GM21619 (cell line): Measurements from ENCODE around the gene E2F2.
A peak's percentile ranks its signal among the peaks of the same experiment; 100 is the strongest.

ENCODE experiments used
- ATAC-seq: cut with Tn5 transposase; IDR thresholded peaks from one replicate; pipeline ENCODE4 v1.9.1; 2021; ENCODE audit not compliant: unreplicated experiment

Gene E2F2

GRCh38 chr1:23563755-23564374, 32.8 kb upstream of the E2F2 start:
- ATAC-seq: no peak

GRCh38 chr1:23563003-23563402, 32.0 kb upstream of the E2F2 start:
- ATAC-seq: no peak

DNA sequence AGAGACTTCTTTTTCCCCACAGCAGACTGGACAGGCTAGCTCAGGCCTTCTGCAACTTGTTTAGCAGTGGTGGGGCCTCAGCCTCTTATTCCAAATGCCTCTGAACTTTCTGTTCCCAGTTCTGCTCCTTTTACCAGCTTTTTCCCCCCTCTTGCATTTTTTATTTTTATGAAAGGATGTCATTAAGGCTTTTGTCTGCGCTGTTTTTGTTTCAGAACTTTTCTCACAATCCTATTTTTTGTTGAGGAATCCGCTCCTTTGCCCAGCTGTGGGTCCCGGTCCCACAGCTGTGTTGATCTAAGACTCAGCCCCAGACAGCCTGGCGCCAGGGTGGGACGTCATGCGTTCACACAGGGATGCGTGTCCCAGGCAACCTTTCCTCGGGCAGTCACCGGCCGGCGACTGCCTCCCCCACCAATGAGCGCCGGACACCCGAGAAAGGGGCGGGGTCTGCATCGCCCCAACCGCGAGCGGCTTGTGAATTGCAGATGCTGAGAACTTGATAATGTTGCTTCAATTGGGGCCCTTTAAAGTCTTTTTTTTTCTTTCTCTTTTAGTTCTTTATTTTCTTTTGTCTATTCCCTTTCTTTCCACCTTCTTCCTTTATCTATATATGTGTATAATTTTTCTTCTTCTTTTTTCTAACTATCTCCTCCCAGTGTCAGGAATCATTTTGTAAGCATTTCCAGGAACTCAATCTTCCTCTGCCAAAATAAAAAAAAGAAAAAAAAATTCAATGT, 31.3 kb upstream of the E2F2 start:
- no peak for ATAC-seq

GRCh38 chr1:23561813-23562100, 30.7 kb upstream of the E2F2 start:
- ATAC-seq: no peak

DNA sequence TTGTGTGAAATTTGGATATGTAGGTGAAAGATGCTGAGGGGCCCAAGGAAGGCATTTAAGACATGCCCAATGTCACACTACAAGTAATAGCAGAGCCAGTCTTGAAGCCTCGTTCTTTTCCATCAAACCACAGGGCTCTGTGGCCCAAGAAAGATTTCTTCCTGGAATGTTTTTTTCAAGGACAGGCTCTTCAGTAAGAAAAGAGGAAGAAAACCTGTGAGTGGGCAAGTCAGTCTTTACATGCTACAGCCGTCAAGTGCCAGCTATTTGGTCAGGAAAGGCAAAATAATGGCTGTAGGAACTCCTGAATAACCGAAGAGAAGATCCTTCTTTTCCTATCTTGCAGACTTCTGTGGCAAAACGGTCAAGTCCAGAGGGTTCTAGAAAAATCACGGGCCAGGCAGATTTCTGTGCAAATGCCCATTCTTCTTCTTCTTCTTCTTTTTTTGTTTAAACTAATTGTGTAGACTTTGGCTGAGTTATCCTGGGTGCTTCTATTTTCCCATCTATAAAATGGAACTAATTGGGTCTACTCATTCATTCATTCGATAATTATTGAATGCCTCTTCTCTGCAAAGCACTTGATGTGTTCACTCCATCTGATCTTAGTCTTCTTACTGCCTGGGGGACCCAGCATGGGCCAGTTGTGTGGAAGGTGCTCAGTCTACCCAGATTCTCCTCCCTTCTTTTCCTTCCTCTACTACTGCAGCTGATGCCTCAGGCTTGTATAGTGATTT, 30.2 kb upstream of the E2F2 start:
- no peak for ATAC-seq

DNA sequence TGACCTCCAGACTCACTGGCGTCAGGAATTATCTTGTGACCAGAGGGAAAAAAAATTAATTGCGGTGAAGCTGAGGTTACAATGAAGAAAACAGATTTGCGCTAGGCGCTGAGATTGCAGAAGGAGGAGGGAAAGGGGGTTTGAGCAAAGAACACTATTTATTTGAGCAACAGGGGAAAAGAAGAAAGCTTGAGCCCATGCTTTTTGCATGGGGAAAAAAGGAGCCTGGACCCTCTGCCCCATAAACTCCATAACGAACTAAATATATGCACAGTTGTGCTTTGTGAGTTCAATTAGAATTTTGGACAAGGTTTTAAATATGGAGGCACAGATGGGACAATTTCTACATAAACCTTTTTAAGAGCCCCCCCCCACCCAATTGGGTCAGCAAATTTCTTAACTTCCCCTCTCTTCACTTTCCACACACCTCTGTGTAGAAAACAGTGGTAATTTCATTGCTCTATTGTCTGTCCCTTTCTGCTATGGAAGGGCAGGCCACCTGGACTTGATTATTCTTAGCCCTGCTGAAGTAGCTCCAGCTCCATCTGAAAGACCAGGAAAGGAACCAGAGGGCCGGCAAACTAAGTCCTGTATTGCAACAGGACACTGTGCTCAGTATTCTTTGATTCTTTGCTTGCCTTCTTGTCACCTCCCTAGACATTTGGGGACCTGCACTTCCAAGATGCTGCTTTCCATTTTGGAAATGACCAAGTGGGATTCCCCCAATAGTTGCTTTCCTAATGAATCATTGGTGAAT, 29.1 kb upstream of the E2F2 start:
- ATAC-seq: no peak

- ATAC-seq: peak; percentile 59
These were observed 28.3 kb upstream of the E2F2 start, which contains the start of gene ID3 for GRCh38 chr1:23559136-23559984. ID3 (minus strand) TSS chr1:23559501; CDS start chr1:23559426, 75 bp downstream.

- ATAC-seq: no peak
These were observed 27.8 kb upstream of the E2F2 start for GRCh38 chr1:23558872-23559135.

DNA sequence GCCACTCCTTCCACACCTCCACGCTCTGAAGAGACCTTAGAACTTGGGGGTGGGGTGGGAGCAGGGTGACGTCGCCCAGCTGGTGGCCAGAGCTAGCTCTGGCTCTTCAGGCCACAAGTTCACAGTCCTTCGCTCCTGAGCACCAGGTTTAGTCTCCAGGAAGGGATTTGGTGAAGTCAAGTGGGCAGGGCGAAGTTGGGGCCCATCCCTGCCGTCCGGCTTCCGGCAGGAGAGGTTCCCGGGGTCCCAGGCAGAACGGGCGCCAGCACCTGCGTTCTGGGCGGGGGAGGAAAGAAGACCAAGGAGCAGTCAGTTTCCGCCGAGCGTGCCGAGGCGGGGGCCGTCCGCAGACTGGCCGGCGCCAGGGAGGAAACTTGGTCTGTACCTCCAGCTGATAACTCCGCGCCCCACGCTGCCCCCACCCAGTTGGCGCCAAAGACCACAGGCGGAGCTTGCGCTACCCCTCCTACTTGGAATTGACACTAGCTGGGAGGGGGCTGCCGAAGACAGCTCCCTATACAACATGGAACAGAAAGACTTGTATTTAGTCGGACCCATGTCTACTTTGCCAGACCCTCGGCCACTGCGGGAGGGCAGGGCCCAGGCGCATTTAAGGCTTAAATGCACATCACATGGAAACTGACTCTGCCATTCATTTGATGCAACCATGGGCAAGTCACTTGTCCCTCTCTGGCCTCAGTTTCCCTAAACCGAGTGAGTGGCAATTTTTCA, 27.3 kb upstream of the E2F2 start:
- no peak for ATAC-seq

DNA sequence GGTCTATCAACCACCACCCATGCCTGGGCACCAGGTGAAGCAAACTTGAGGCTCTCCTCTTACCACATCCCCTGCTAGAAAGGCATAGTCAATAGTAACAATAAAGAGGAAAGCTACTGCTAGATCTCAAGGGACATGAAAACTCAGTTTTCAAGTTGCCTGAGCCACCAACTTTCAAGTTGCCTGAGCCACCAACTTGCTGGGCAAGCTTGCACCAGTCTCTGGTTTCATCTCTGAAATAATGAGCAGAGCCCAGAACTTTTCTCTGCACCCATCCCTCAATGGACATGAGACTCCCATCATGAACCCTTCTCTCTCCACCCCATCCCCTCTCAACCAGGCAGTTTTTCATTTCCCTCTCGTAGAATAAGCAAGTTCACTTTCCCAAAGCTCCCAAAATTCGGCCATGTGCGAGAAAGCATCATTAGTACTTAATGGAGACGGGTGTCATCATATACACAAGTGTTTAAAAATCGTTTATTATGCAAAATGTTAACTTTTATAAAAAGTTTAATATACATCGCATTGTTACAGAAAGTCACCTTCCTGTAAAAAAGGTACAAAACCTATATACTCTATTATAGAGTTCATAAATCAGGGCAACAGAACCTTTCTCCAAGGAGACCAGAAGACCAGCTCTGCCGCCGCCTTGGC, 26.6 kb upstream of the E2F2 start:
- no peak for ATAC-seq

GRCh38 chr1:23556635-23557470, 25.8 kb upstream of the E2F2 start:
- ATAC-seq: no peak

DNA sequence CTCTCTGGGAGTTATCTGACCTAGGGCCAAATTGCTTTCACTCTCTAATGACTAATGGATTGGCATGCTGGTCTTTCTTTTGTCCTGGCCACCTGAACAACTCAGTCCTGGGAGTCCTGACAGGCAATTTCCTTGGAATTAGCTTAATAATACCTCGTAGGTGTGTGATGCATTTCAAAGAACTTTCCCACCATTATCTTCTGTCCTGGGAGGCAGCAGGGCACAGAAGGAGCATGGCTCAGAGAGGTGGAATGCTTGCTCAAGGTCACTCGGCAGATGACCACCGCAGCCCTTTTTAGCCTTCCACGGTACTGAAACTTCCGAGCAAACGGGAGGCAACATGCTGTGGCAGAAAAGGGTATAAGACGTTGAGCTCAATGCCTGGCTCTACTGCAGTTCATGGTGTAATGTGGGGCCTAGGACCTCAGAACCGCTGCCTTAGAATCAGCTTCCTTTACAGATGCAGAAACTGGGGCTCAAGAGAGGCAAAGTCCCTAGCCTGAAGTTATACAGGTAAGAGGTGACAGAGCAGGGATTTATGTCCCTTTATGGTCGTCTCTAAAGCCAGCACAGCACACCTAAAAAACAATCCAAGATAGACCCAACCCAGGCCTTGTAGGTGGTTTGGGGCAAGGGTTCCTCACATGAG, 25.1 kb upstream of the E2F2 start:
- ATAC-seq: no peak

- ATAC-seq: no peak
These were observed 24.4 kb upstream of the E2F2 start for GRCh38 chr1:23555270-23555985.

GRCh38 chr1:23554481-23555269, 23.6 kb upstream of the E2F2 start:
- peak; percentile 44 for ATAC-seq

DNA sequence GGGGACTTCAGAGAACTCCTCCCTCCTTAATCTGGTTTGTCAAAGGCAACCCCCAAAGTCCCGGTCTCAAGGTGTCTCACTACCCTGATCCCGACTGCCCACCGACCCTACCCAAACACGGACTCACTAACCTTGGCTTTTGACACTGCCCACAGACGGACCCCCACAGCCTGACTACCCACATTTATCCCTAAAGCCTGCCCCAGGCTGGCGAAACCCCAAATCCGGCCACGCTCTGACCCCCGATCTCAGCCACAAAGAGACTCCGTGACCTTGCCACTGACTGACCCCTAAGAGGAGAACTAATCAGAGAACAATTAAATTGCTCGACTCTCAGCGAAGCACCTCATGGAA, 23.1 kb upstream of the E2F2 start:
- no peak for ATAC-seq

DNA sequence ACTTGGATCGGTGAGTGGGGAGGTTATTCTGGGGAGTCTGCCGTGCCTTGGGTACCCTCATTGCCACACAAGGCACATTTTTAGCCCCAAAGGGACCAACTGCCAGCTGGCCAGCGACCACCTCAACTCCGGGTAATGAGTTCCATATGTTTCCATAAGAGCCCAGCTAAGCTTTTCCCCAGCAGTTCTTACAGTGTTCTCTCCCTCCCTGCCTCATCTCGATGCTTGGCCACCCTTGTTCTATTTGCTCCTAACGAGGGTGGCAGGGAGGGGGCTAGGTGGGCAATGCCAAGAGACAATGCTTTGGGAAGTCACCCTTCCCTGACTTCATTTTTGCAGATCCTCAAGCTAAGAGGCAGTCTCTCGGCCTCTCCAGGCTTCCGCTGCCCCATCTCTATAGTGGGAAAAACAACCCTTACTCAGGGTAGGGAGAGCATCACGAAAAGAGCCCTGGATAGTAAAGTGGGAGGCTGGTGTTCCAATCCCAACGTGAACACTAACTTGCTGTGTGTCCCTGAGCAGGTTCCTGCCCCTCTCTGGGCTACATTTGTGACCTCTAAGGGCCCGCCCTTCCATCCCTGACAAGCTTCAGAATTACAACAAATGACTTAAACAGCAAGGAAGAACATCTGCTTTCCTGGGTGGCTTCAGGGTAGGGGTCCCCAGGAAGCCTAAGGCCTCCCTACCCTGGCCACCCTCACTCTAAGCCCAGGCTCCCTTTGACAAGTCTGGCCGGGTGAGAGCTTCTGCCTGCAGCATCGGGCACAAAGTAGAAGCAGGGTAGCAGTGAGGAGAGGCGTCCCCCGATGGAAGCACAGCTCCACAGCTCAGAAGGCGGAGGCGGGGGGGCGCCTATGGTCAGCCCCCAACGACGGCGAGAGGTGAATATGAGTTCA, 22.4 kb upstream of the E2F2 start:
- no peak for ATAC-seq
